Gastroesophageal sphincter (tissue), 3 donors: Measurements from ENCODE around the gene ANXA2R.

Experiments used
- EP300 ChIP-seq: sonication (generic); formaldehyde crosslinking; IDR thresholded peaks from one replicate; pipeline ENCODE4 v1.6.1; 2017; ENCODE audit warnings: antibody characterized with exemption, mild to moderate bottlenecking
- POLR2A ChIP-seq, 2 donors: fragments of 450-650 bp; IDR thresholded peaks; one replicate each; pipeline ENCODE4 v1.6.1; 2017; ENCODE audit warnings: antibody characterized with exemption in 2 of 2, mild to moderate bottlenecking in 2 of 2, moderate library complexity in 1 of 2
- POLR2AphosphoS5 ChIP-seq: sonication (generic); formaldehyde crosslinking; IDR thresholded peaks from one replicate; pipeline ENCODE4 v1.6.1; 2017; ENCODE audit warnings: antibody characterized with exemption
- TF ChIP-seq, protein P1 (sequence below), 4 experiments: fragments of 200-600 bp in 2 of 4; fragments of 450-650 bp in 2 of 4; sonication (generic) in 1 of 4; IDR thresholded peaks; one replicate each; pipeline ENCODE4 v1.5.1; 2017 to 2019; ENCODE audit warnings: antibody characterized with exemption in 4 of 4, mild to moderate bottlenecking in 2 of 4, moderate library complexity in 2 of 4

DNA sequence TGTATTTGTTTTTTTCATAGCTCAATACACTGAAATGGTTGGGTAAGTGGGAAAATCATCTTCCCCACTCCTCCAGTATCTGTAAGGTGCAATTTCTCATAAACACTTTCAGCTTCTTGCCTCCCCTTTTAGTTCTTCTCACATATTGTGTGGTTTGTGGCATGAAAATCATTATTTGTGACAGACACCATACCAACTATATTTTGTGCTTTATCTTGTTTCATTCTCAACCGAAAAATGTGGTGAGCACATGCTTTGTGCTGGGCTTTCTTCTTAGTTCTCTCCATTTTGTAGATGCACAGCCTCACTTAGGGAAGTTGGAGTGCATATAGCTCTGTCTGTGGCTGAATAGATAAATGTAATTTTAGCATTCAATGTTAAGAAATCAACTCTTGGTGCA, 6.4 kb upstream of the ANXA2R start:
- TF ChIP-seq POLR2A (IDR thresholded peaks at IDR 0.05) (no peak), POLR2AphosphoS5 (no peak), EP300 (no peak)
- TF ChIP-seq, protein P1, sequence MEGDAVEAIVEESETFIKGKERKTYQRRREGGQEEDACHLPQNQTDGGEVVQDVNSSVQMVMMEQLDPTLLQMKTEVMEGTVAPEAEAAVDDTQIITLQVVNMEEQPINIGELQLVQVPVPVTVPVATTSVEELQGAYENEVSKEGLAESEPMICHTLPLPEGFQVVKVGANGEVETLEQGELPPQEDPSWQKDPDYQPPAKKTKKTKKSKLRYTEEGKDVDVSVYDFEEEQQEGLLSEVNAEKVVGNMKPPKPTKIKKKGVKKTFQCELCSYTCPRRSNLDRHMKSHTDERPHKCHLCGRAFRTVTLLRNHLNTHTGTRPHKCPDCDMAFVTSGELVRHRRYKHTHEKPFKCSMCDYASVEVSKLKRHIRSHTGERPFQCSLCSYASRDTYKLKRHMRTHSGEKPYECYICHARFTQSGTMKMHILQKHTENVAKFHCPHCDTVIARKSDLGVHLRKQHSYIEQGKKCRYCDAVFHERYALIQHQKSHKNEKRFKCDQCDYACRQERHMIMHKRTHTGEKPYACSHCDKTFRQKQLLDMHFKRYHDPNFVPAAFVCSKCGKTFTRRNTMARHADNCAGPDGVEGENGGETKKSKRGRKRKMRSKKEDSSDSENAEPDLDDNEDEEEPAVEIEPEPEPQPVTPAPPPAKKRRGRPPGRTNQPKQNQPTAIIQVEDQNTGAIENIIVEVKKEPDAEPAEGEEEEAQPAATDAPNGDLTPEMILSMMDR (IDR thresholded peaks at IDR 0.05) = no peak
